ENCODE results near the gene CRK. TPM values are rescaled to one million over a fixed set of nuclear protein-coding genes. Genes with fewer than 3 reads are reported as not detected.

CRK gene
- total RNA-seq = 10 to 100 TPM; 10.1 to 11.6 TPM

DNA sequence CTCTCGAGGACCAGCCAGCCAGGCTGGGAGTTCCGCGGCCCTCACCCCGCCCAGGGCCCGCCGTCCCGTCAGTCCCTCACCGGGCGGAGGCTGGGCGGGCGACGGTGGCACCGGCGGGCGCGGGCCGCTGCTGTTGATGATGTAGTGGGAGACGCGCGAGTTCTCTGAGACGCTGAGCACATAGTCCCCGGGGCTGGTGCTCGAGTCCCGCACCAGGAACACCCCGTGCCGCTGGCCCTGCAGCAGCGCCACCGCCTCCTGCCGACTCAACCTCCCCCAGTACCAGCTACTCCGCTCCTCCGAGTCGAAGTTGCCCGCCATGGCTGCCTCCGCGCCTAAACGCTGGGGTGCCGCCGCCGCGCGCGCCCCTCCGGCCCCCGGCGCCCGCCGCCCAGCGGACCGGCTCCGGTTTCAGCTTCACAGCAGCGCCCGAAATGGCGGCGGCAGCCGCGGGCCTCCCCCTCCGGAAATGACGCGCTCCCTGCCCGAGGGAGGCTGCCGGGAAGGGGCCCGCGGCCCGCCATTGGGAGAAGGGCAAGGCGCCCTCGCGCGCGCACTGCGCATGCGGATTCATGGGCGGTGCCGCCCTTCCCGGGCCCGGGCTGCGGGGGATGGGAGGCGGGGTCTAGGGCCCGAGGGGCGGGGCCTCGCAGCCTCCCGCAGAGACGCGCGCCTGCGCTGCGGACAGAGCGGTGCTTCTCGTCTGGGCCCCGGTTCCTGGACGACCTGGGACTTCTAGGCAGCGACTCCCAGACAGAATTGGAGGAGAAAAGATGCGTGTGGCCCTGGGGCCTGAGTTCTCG is at the start of gene CRK:
Gene CRK (minus strand): TSS at position 436 of the 803 bp plus-strand sequence. CDS start 115 bp downstream, at position 321.
- ChIA-PET CTCF (interaction anchor here (1.1 kb wide), 2 partner anchors 93 to 94 kb away, joined by 4 to 6 read pairs; no protein-coding TSS in a partner anchor), POLR2A (no interaction called here)
- Mint-ChIP-seq H3K27ac (peak within 1 kb of the TSS; percentile 89), H3K27me3 (peaks cover 9% of the 10 kb centered on the region), H3K4me3 (peak within 1 kb of the TSS; percentile 82), H3K4me1 (peaks cover 46% of the 10 kb centered on the region), H3K9me3 (ENCODE audit: low read depth) (no peaks in the 10 kb centered on the region), H3K36me3 (ENCODE audit: low read depth) (peaks cover 22% of the 10 kb centered on the region)
- ATAC-seq = peak; percentile 93
- peak; percentile 99 for DNase-seq
- intact Hi-C loops (cut with DNase I, micrococcal nuclease) = loop anchor here (1.0 to 5.0 kb wide), 14 partner anchors 35 to 945 kb away; partner anchors contain the start of genes INPP5K (in 2 of the 2), MNT (in 1 of the 2), PITPNA (in 1 of the 2) and RILP (in 1 of the 2)

DNA sequence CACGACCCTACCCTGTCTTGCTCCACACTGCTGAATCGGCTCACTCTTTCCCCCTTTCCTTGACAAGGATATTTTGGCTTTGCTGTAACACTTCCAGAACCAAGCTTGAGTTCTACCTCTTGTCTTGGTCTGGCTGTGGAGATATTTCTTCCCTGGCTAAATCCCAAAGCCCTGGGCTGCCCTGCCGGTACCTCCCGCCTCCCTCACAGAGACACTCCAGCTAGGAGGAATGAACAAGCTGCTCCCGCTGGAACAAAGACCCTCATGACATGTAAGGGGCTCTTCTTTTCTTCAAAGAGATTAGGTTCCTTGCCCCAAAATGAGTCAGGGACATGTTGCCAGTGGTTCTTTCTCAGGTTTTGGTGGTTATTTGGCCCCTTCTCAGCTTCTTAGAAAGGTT is 49.6 kb upstream of the CRK start:
- intact Hi-C loops (cut with DNase I, micrococcal nuclease) = no loop called here
- DNase-seq (no peak), ATAC-seq (no peak)
- Mint-ChIP-seq H3K27me3 (no peaks in the 10 kb centered on the region), H3K9me3 (ENCODE audit: low read depth) (no peaks in the 10 kb centered on the region), H3K4me3 (no peak overlapping the region), H3K27ac (no peak overlapping the region), H3K4me1 (peaks cover 2% of the 10 kb centered on the region), H3K36me3 (ENCODE audit: low read depth) (peaks cover 12% of the 10 kb centered on the region)
- POLR2A ChIA-PET = no interaction called here
- CTCF ChIA-PET = interaction anchor here (2.7 kb wide), 1 partner anchor 10 kb away, joined by 13 read pairs; the partner anchor contains the start of gene INPP5K

- intact Hi-C loops (cut with DNase I, micrococcal nuclease) = no loop called here
- Mint-ChIP-seq H3K9me3 (ENCODE audit: low read depth) (no peaks in the 10 kb centered on the region), H3K4me3 (no peak overlapping the region), H3K27ac (no peak overlapping the region), H3K36me3 (ENCODE audit: low read depth) (peaks cover 12% of the 10 kb centered on the region), H3K4me1 (peaks cover 2% of the 10 kb centered on the region), H3K27me3 (no peaks in the 10 kb centered on the region)
- DNase-seq (no peak), ATAC-seq (no peak)
- CTCF ChIA-PET = interaction anchor here (2.7 kb wide), 1 partner anchor 11 kb away, joined by 13 read pairs; the partner anchor contains the start of gene INPP5K
- POLR2A ChIA-PET = interaction anchor here (0.6 to 0.9 kb wide), 2 partner anchors 12 to 134 kb away, joined by 3 to 5 read pairs; partner anchors contain the start of gene INPP5K
Observed at GRCh38 chr17:1504866-1505265, 48.8 kb upstream of the CRK start.

DNA sequence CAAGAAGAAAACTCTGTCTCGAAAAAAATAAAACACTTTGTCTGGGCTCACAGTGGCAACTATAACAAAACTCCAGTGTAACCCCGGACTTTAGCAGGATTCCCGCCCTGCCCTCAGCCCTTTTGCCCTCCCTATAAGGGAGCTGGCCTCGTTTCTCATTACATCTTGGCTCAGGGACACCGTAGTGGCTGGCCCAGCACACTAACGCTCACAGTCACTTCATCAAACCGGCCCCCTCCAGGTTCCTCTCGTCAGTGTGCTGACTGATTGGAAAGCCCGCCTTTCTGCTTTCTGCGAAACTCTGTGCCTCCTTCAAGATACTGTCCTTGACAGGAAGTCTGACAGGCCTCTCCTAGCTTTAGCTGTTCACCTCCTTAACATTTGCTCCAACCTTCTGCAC is 47.7 kb upstream of the CRK start:
- Mint-ChIP-seq H3K4me3 (no peak overlapping the region), H3K4me1 (no peaks in the 10 kb centered on the region), H3K27ac (no peak overlapping the region), H3K27me3 (no peaks in the 10 kb centered on the region), H3K36me3 (ENCODE audit: low read depth) (peaks cover 8% of the 10 kb centered on the region), H3K9me3 (ENCODE audit: low read depth) (no peaks in the 10 kb centered on the region)
- ChIA-PET POLR2A (no interaction called here), CTCF (interaction anchor here (2.7 kb wide), 1 partner anchor 12 kb away, joined by 13 read pairs; the partner anchor contains the start of gene INPP5K)
- intact Hi-C loops (cut with DNase I, micrococcal nuclease) = no loop called here
- no peak for DNase-seq
- ATAC-seq = no peak

DNA sequence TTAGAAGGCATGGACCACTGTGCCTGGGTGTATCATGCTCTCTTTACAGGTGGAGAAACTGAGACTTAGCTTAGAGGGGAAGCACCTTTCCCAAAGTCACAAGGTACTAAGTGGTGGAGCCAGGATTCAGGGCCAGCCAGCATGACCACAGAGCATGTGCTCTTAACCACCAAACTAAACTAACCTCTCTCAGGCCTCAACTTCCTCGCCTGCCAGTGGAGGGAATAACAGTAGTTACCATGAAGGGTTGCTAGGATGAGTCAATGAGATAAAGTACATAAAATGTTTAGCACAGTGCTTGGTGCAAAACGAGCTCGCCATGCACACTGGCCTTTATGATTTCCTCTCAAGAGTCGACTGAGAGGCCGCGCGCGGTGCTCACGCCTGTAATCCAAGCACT is 42.8 kb upstream of the CRK start:
- H3K9me3 Mint-ChIP-seq (ENCODE audit: low read depth) = no peaks in the 10 kb centered on the region
- no peaks in the 10 kb centered on the region for H3K4me1 Mint-ChIP-seq
- DNase-seq (no peak), ATAC-seq (no peak)
- no peak overlapping the region for H3K27ac Mint-ChIP-seq
- no peak overlapping the region for H3K4me3 Mint-ChIP-seq
- H3K36me3 Mint-ChIP-seq (ENCODE audit: low read depth) = no peaks in the 10 kb centered on the region
- ChIA-PET POLR2A (interaction anchor here (0.6 kb wide), 1 partner anchor 10 kb away, joined by 6 read pairs; no protein-coding TSS in a partner anchor), CTCF (interaction anchor here (0.8 to 1.0 kb wide), 2 partner anchors 17 to 134 kb away, joined by 3 read pairs; no protein-coding TSS in a partner anchor)
- no peaks in the 10 kb centered on the region for H3K27me3 Mint-ChIP-seq
- intact Hi-C loops (cut with DNase I, micrococcal nuclease) = no loop called here

DNA sequence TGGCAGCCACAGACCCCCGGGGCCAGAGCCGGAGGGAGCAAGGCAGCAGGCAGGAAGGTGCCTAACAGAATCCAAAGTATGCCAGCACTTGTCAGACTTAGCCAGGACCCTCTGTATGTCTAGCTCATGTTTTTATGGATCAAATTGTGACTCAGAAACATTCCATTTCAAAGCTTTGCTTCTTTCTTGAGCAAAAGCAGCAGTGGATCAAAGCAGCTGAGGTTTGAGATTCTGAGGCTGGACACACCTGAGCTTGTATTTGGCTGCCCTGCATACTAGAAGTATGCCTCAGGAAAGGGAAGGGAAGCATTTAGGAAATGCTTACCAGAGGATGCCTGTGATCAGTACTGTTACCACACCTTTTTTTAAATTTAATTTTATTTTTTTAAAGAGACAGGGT is 42.2 kb upstream of the CRK start:
- H3K27ac Mint-ChIP-seq = no peak overlapping the region
- H3K4me1 Mint-ChIP-seq = no peaks in the 10 kb centered on the region
- ChIA-PET CTCF (interaction anchor here (0.8 kb wide), 1 partner anchor 17 kb away, joined by 3 read pairs; no protein-coding TSS in a partner anchor), POLR2A (interaction anchor here (0.6 kb wide), 1 partner anchor 38 kb away, joined by 6 read pairs; no protein-coding TSS in a partner anchor)
- H3K9me3 Mint-ChIP-seq (ENCODE audit: low read depth) = no peaks in the 10 kb centered on the region
- no peaks in the 10 kb centered on the region for H3K36me3 Mint-ChIP-seq (ENCODE audit: low read depth)
- no peak for DNase-seq
- ATAC-seq = no peak
- intact Hi-C loops (cut with DNase I, micrococcal nuclease) = no loop called here
- no peaks in the 10 kb centered on the region for H3K27me3 Mint-ChIP-seq
- no peak overlapping the region for H3K4me3 Mint-ChIP-seq

DNA sequence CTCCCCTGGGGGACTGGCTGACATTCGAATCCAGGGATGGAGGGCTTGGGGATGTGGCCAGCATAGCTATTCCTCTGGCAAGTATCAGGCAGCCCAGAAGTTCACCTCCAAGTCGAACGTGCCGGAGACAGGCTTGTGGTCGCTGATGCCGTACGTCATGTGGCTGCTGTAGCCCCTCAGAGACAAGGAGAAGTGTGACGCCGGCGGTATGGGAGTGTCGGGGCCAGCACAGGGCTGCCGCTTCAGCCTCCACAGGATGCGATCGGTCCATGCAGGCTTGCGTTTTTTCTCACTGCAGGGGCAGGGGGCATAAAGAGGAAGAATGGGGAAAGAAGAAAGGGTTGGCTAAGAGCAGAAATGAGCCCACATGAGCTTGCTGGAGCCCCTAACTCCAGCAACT is 41.8 kb upstream of the CRK start:
- DNase-seq (no peak), ATAC-seq (no peak)
- H3K9me3 Mint-ChIP-seq (ENCODE audit: low read depth) = no peaks in the 10 kb centered on the region
- intact Hi-C loops (cut with DNase I, micrococcal nuclease) = no loop called here
- H3K27ac Mint-ChIP-seq = no peak overlapping the region
- H3K36me3 Mint-ChIP-seq (ENCODE audit: low read depth) = no peaks in the 10 kb centered on the region
- POLR2A ChIA-PET = interaction anchor here (0.6 kb wide), 1 partner anchor 39 kb away, joined by 6 read pairs; no protein-coding TSS in a partner anchor
- H3K27me3 Mint-ChIP-seq = no peaks in the 10 kb centered on the region
- H3K4me3 Mint-ChIP-seq = no peak overlapping the region
- no peaks in the 10 kb centered on the region for H3K4me1 Mint-ChIP-seq
- CTCF ChIA-PET = interaction anchor here (0.8 kb wide), 1 partner anchor 18 kb away, joined by 3 read pairs; no protein-coding TSS in a partner anchor

- H3K9me3 Mint-ChIP-seq (ENCODE audit: low read depth) = no peaks in the 10 kb centered on the region
- H3K36me3 Mint-ChIP-seq (ENCODE audit: low read depth) = no peaks in the 10 kb centered on the region
- H3K4me3 Mint-ChIP-seq = no peak overlapping the region
- no peaks in the 10 kb centered on the region for H3K27me3 Mint-ChIP-seq
- H3K27ac Mint-ChIP-seq = no peak overlapping the region
- DNase-seq = no peak
- CTCF ChIA-PET = no interaction called here
- intact Hi-C loops (cut with DNase I, micrococcal nuclease) = no loop called here
- POLR2A ChIA-PET = no interaction called here
- no peak for ATAC-seq
- peaks cover 7% of the 10 kb centered on the region for H3K4me1 Mint-ChIP-seq
Observed at GRCh38 chr17:1496869-1497268, 40.8 kb upstream of the CRK start.

GRCh38 chr17:1495265-1495989 is 39.4 kb upstream of the CRK start:
- POLR2A ChIA-PET = no interaction called here

GRCh38 chr17:1494736-1495253 is 38.8 kb upstream of the CRK start:
- peaks cover 14% of the 10 kb centered on the region for H3K4me1 Mint-ChIP-seq
- no peak overlapping the region for H3K27ac Mint-ChIP-seq
- intact Hi-C loops (cut with DNase I, micrococcal nuclease) = no loop called here
- no peak overlapping the region for H3K4me3 Mint-ChIP-seq
- POLR2A ChIA-PET = no interaction called here
- no peak for DNase-seq
- no peaks in the 10 kb centered on the region for H3K36me3 Mint-ChIP-seq (ENCODE audit: low read depth)
- no peaks in the 10 kb centered on the region for H3K9me3 Mint-ChIP-seq (ENCODE audit: low read depth)
- CTCF ChIA-PET = interaction anchor here (1.2 to 1.3 kb wide), 2 partner anchors 21 to 130 kb away, joined by 3 to 4 read pairs; no protein-coding TSS in a partner anchor
- no peak for ATAC-seq
- no peaks in the 10 kb centered on the region for H3K27me3 Mint-ChIP-seq

More at GRCh38 chr17:1495265-1495989, 39.4 kb upstream of the CRK start:
- no peaks in the 10 kb centered on the region for H3K36me3 Mint-ChIP-seq (ENCODE audit: low read depth)
- no peak for ATAC-seq
- no peak for DNase-seq
- H3K9me3 Mint-ChIP-seq (ENCODE audit: low read depth) = no peaks in the 10 kb centered on the region
- intact Hi-C loops (cut with DNase I, micrococcal nuclease) = no loop called here
- H3K27ac Mint-ChIP-seq = no peak overlapping the region
- peaks cover 12% of the 10 kb centered on the region for H3K4me1 Mint-ChIP-seq
- H3K27me3 Mint-ChIP-seq = no peaks in the 10 kb centered on the region
- no peak overlapping the region for H3K4me3 Mint-ChIP-seq
- CTCF ChIA-PET = interaction anchor here (1.2 to 1.3 kb wide), 2 partner anchors 20 to 130 kb away, joined by 3 to 4 read pairs; no protein-coding TSS in a partner anchor

GRCh38 chr17:1494203-1494602 is 38.2 kb upstream of the CRK start:
- POLR2A ChIA-PET = no interaction called here
- no peaks in the 10 kb centered on the region for H3K9me3 Mint-ChIP-seq (ENCODE audit: low read depth)
- CTCF ChIA-PET = no interaction called here
- no peaks in the 10 kb centered on the region for H3K36me3 Mint-ChIP-seq (ENCODE audit: low read depth)
- no peaks in the 10 kb centered on the region for H3K27me3 Mint-ChIP-seq
- ATAC-seq = no peak
- H3K4me1 Mint-ChIP-seq = peaks cover 17% of the 10 kb centered on the region
- no peak overlapping the region for H3K4me3 Mint-ChIP-seq
- no peak for DNase-seq
- intact Hi-C loops (cut with DNase I, micrococcal nuclease) = no loop called here
- no peak overlapping the region for H3K27ac Mint-ChIP-seq

Measured in activated CD4-positive, alpha-beta T cell treated with anti-CD3 and anti-CD28 coated beads for 36 hours (primary cell).